SK-N-SH (cell line): ENCODE data around the gene ZIC5. TPM values are rescaled to one million over a fixed set of nuclear protein-coding genes. Genes with fewer than 3 reads are reported as not detected.

ENCODE experiments used
- CTCF ChIA-PET: fragments of 300-600, 350-600 bp; formaldehyde crosslinking; extraction: SDS; loops from one replicate; lab custom pipeline; 2021; lab: Yijun Ruan, JAX
- POLR2A ChIA-PET: fragments of 350-600 bp; sonication (Branson Sonifier 250); formaldehyde crosslinking; extraction: SDS; loops from one replicate; lab custom pipeline; 2020; ENCODE audit warnings: antibody characterized with exemption, inconsistent platforms; lab: Yijun Ruan, JAX
- DNase-seq: peaks from one replicate; pipeline ENCODE4 v3.0.0; 2012
- H2AFZ ChIP-seq: fragments of 200-600 bp; sonication (generic); 2 replicates; pipeline ENCODE4 v1.8.1; 2016; ENCODE audit warnings: antibody characterized with exemption, mild to moderate bottlenecking, low read depth
- H3F3A ChIP-seq: fragments of 200-600 bp; sonication (generic); replicated peaks from 2 replicates; pipeline ENCODE3; 2016; ENCODE audit warnings: antibody characterized with exemption, mild to moderate bottlenecking; ENCODE audit not compliant: insufficient read depth
- H3K27ac ChIP-seq, 2 experiments: fragments of 200-500 bp in 1 of 2; fragments of 200-600 bp in 1 of 2; sonication (Bioruptor generic) in 1 of 2; sonication (generic), shearing (Covaris generic) in 1 of 2; 2 replicates each; pipeline versions ENCODE4 v1.5.1 to v1.6.1; 2014 to 2016; ENCODE audit warnings: low read depth in 2 of 2, inconsistent platforms in 1 of 2, low read length in 1 of 2, mild to moderate bottlenecking in 1 of 2, mixed read lengths in 1 of 2
- H3K27me3 ChIP-seq: fragments of 200-600 bp; sonication (generic), shearing (Covaris generic); 2 replicates; pipeline ENCODE4 v1.6.1; 2016; ENCODE audit warnings: mixed run types; ENCODE audit not compliant: insufficient read depth
- H3K36me3 ChIP-seq, 2 experiments: fragments of 200-500 bp in 1 of 2; fragments of 200-600 bp in 1 of 2; sonication (Bioruptor generic) in 1 of 2; sonication (generic) in 1 of 2; replicated peaks in 1 of 2; 2 replicates each; pipeline versions ENCODE3 to v1.5.1; 2014 to 2016; ENCODE audit warnings: low read length in 1 of 2, mild to moderate bottlenecking in 1 of 2; ENCODE audit not compliant: insufficient read depth in 2 of 2, control insufficient read depth in 1 of 2
- H3K4me1 ChIP-seq, 2 experiments: fragments of 200-500 bp in 1 of 2; fragments of 200-600 bp in 1 of 2; sonication (Bioruptor generic) in 1 of 2; sonication (generic), shearing (Covaris generic) in 1 of 2; 2 replicates each; pipeline versions ENCODE4 v1.5.1 to v1.6.1; 2014 to 2016; ENCODE audit warnings: low read depth in 1 of 2, low read length in 1 of 2, mixed run types in 1 of 2; ENCODE audit not compliant: insufficient read depth in 2 of 2, control insufficient read depth in 1 of 2
- H3K4me2 ChIP-seq: fragments of 200-600 bp; sonication (generic), shearing (Covaris generic); 2 replicates; pipeline ENCODE4 v1.6.1; 2017; ENCODE audit warnings: mixed run types
- H3K4me3 ChIP-seq, 2 experiments: fragments of 200-500 bp in 1 of 2; fragments of 200-600 bp in 1 of 2; sonication (Bioruptor generic) in 1 of 2; sonication (generic), shearing (Covaris generic) in 1 of 2; 2 replicates each; pipeline versions ENCODE4 v1.5.1 to v1.8.1; 2014 to 2016; ENCODE audit warnings: low read depth in 2 of 2, inconsistent platforms in 1 of 2, low read length in 1 of 2, mild to moderate bottlenecking in 1 of 2, mixed read lengths in 1 of 2, moderate library complexity in 1 of 2
- H3K79me2 ChIP-seq: fragments of 200-600 bp; sonication (generic); 2 replicates; pipeline ENCODE4 v1.8.1; 2017; ENCODE audit warnings: mild to moderate bottlenecking; ENCODE audit not compliant: insufficient read depth
- H3K9ac ChIP-seq: fragments of 200-600 bp; sonication (generic); 2 replicates; pipeline ENCODE4 v1.6.1; 2017; ENCODE audit warnings: mixed run types
- H3K9me2 ChIP-seq: fragments of 200-600 bp; sonication (generic); 2 replicates; pipeline ENCODE4 v1.6.1; 2017; ENCODE audit warnings: mixed run types
- H3K9me3 ChIP-seq: fragments of 200-600 bp; sonication (generic); 2 replicates; pipeline ENCODE4 v1.6.1; 2017; ENCODE audit warnings: mixed run types, mild to moderate bottlenecking, moderate library complexity
- H4K20me1 ChIP-seq: fragments of 200-600 bp; sonication (generic); 2 replicates; pipeline ENCODE4 v1.6.1; 2017; ENCODE audit warnings: mild to moderate bottlenecking, mixed run types; ENCODE audit not compliant: insufficient read depth
- NRF1 ChIP-seq: IDR thresholded peaks from 2 replicates; pipeline ENCODE4 v1.6.1; 2012; ENCODE audit warnings: low read depth, mild to moderate bottlenecking, low read length
- WGBS: methylation state at CpG from one replicate; pipeline ENCODE4 v1.1.6; 2017; ENCODE audit warnings: low lambda C conversion rate; 5-methylcytosine and 5-hydroxymethylcytosine counted together
- polyA plus RNA-seq, 3 experiments: library from polyadenylated mRNA; depleted of rRNA; stranded (reverse); fragments of >200 nt; gene quantifications; 2 replicates each; pipeline ENCODE4 v1.2.3, GENCODE V29; 2012

Gene ZIC5
- polyA plus RNA-seq, 1 of the 3 experiments (the other 2 are of a cell fraction): not detected

DNA sequence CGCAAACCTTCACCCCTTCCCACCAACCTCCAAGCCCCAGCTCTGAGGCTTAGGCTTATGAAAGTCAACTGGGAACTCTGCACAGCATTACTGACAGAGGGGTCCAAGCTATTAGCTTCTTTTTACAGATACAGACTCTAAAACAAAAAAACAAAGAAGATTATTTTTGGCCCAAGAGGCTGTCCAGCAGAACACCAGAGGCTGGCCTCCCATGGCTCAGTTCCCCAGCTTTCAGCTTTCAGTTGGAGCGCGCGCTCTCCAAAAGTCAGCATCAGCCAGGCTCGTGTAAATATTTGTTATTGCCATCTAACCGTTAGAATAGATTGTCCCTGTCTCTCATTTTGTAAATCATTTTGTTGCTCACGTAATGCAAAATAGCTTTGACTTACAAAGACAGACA, 58.4 kb downstream of the ZIC5 start:
- Histone ChIP-seq H3K9me2 (no peaks in the 10 kb centered on the region), H3K9ac (no peak overlapping the region), H3F3A (no peaks in the 10 kb centered on the region), H3K9me3 (no peaks in the 10 kb centered on the region), H3K4me3 (no peak overlapping the region), H3K4me2 (no peak overlapping the region), H3K79me2 (no peaks in the 10 kb centered on the region), H3K27ac (no peak overlapping the region), H2AFZ (no peak overlapping the region), H3K4me1 (no peaks in the 10 kb centered on the region), H3K36me3 (no peaks in the 10 kb centered on the region), H4K20me1 (no peaks in the 10 kb centered on the region), H3K27me3 (peaks cover 51% of the 10 kb centered on the region)
- 66% methylated on average over 7 of the region's 7 CpGs for WGBS
- DNase-seq: no peak
- ChIA-PET POLR2A (no interaction called here), CTCF (interaction anchor here (0.8 to 1.1 kb wide), 4 partner anchors 13 to 601 kb away, joined by 3 to 6 read pairs (median 4); no protein-coding TSS in a partner anchor)
- TF ChIP-seq NRF1: no peak

Other genes starting within 250 kb of the ZIC5 start
- gene ZIC2, start 10.0 kb upstream of the ZIC5 start, polyA plus RNA-seq (2012; rRNA removed): not detected in 2 replicates
- 6.8 and 7.3 TPM in 2 replicates for gene PCCA, start 117.3 kb upstream of the ZIC5 start, polyA plus RNA-seq (2012; rRNA removed)